ENCODE results near the gene EPHA8. TPM values are rescaled to one million over a fixed set of nuclear protein-coding genes. Genes with fewer than 3 reads are reported as not detected.

Gene EPHA8
- total RNA-seq, 1 donor from 2014 or later = 0.23 TPM

DNA sequence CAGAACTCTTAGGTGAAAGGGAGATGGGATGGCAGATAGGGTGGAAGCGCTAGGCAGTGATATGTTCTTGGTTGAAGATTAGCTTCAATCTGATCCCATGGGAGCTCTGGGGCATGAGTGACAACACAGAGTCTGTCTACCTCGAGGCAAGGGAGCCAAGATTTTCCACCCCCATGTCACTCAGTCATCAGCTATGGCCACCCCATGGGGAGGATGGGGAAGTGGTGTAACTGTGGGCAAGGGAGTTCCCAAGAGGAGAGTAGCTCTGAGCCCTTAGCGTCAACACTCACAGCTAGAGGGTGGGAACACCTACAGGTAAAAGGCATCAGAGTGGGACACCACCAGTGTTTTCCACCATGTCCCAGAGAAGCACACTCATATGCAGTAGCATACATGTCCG, 42.9 kb downstream of the EPHA8 start:
- Mint-ChIP-seq H3K27me3 (ENCODE audit: low read depth, unreplicated experiment) (peaks cover 79% of the 10 kb centered on the region), H3K36me3 (ENCODE audit: low read depth, unreplicated experiment) (no peaks in the 10 kb centered on the region), H3K27ac (ENCODE audit: unreplicated experiment) (no peak overlapping the region), H3K9me3 (ENCODE audit: unreplicated experiment) (no peaks in the 10 kb centered on the region), H3K4me1 (ENCODE audit: low read depth, unreplicated experiment) (no peaks in the 10 kb centered on the region), H3K4me3 (ENCODE audit: unreplicated experiment) (no peak overlapping the region)
- Histone ChIP-seq H3K4me3 (ENCODE audit: insufficient read depth, low read depth, low read length) (no peak overlapping the region), H3K27me3 (ENCODE audit: insufficient read depth, low read length) (peaks cover 21% of the 10 kb centered on the region), H3K9me3 (ENCODE audit: insufficient read depth, low read depth, low read length) (no peaks in the 10 kb centered on the region), H2AFZ (ENCODE audit: low read depth, low read length) (no peak overlapping the region), H3K36me3 (ENCODE audit: insufficient read depth, low read length) (no peaks in the 10 kb centered on the region), H4K20me1 (ENCODE audit: insufficient read depth, low read length) (peaks cover 4% of the 10 kb centered on the region), H3K79me2 (ENCODE audit: insufficient read depth, low read length) (no peaks in the 10 kb centered on the region), H3K27ac (ENCODE audit: low read depth, low read length) (no peak overlapping the region), H3K9ac (ENCODE audit: low read length) (no peak overlapping the region), H3K4me1 (ENCODE audit: insufficient read depth, low read length) (no peaks in the 10 kb centered on the region), H3K4me2 (ENCODE audit: low read length) (no peak overlapping the region)
- TF ChIP-seq, protein P1, sequence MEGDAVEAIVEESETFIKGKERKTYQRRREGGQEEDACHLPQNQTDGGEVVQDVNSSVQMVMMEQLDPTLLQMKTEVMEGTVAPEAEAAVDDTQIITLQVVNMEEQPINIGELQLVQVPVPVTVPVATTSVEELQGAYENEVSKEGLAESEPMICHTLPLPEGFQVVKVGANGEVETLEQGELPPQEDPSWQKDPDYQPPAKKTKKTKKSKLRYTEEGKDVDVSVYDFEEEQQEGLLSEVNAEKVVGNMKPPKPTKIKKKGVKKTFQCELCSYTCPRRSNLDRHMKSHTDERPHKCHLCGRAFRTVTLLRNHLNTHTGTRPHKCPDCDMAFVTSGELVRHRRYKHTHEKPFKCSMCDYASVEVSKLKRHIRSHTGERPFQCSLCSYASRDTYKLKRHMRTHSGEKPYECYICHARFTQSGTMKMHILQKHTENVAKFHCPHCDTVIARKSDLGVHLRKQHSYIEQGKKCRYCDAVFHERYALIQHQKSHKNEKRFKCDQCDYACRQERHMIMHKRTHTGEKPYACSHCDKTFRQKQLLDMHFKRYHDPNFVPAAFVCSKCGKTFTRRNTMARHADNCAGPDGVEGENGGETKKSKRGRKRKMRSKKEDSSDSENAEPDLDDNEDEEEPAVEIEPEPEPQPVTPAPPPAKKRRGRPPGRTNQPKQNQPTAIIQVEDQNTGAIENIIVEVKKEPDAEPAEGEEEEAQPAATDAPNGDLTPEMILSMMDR (IDR thresholded peaks at IDR 0.05; ENCODE audit: insufficient read depth, low read depth, low read length) = no peak
- TF ChIP-seq EZH2 (IDR thresholded peaks at IDR 0.05; ENCODE audit: insufficient read depth, low read length) = no peak
- FAIRE-seq (no peak), DNase-seq (ENCODE audit: low read depth) (no peak)

DNA sequence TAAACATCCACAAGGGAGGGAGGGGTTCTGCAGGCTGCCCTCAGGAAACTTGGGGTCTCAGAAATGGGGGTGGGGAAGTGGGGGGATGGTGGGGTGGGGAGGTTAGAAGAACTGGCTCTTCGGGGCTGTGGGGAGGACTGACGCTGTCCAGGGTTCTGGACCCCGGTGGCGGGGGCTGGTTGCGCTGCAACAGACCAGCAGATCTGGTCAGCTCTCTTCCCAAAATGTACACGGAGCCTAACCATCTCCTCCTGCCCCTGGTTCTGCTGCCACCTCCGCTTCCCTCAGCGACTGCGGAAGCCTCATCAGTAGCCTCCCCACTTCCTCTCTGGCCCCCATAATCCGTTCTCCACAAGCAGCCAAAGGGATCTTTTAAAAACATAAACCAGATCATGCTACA, 43.9 kb downstream of the EPHA8 start:
- H3K4me3 Mint-ChIP-seq (ENCODE audit: unreplicated experiment) = no peak overlapping the region
- H3K27ac ChIP-seq (ENCODE audit: low read depth, low read length) = no peak overlapping the region
- H3K36me3 Mint-ChIP-seq (ENCODE audit: low read depth, unreplicated experiment) = no peaks in the 10 kb centered on the region
- H3K79me2 ChIP-seq (ENCODE audit: insufficient read depth, low read length) = no peaks in the 10 kb centered on the region
- H4K20me1 ChIP-seq (ENCODE audit: insufficient read depth, low read length) = peaks cover 4% of the 10 kb centered on the region
- H3K27me3 Mint-ChIP-seq (ENCODE audit: low read depth, unreplicated experiment) = peaks cover 86% of the 10 kb centered on the region
- FAIRE-seq (no peak), DNase-seq (ENCODE audit: low read depth) (no peak)
- no peak overlapping the region for H3K4me3 ChIP-seq (ENCODE audit: insufficient read depth, low read depth, low read length)
- no peak overlapping the region for H3K27ac Mint-ChIP-seq (ENCODE audit: unreplicated experiment)
- H3K27me3 ChIP-seq (ENCODE audit: insufficient read depth, low read length) = peaks cover 21% of the 10 kb centered on the region
- no peak overlapping the region for H3K9ac ChIP-seq (ENCODE audit: low read length)
- H3K4me2 ChIP-seq (ENCODE audit: low read length) = no peak overlapping the region
- H3K36me3 ChIP-seq (ENCODE audit: insufficient read depth, low read length) = no peaks in the 10 kb centered on the region
- no peaks in the 10 kb centered on the region for H3K9me3 ChIP-seq (ENCODE audit: insufficient read depth, low read depth, low read length)
- no peaks in the 10 kb centered on the region for H3K4me1 ChIP-seq (ENCODE audit: insufficient read depth, low read length)
- no peaks in the 10 kb centered on the region for H3K4me1 Mint-ChIP-seq (ENCODE audit: low read depth, unreplicated experiment)
- H2AFZ ChIP-seq (ENCODE audit: low read depth, low read length) = no peak overlapping the region
- TF ChIP-seq, protein P1 (IDR thresholded peaks at IDR 0.05; ENCODE audit: insufficient read depth, low read depth, low read length) = no peak
- TF ChIP-seq EZH2 (IDR thresholded peaks at IDR 0.05; ENCODE audit: insufficient read depth, low read length) = no peak
- H3K9me3 Mint-ChIP-seq (ENCODE audit: unreplicated experiment) = no peaks in the 10 kb centered on the region

GRCh38 chr1:22608361-22608760, 45.1 kb downstream of the EPHA8 start:
- no peak overlapping the region for H3K4me3 Mint-ChIP-seq (ENCODE audit: unreplicated experiment)
- Histone ChIP-seq H3K4me1 (ENCODE audit: insufficient read depth, low read length) (no peaks in the 10 kb centered on the region), H3K27me3 (ENCODE audit: insufficient read depth, low read length) (peaks cover 26% of the 10 kb centered on the region), H3K36me3 (ENCODE audit: insufficient read depth, low read length) (no peaks in the 10 kb centered on the region), H3K4me3 (ENCODE audit: insufficient read depth, low read depth, low read length) (no peak overlapping the region), H3K4me2 (ENCODE audit: low read length) (no peak overlapping the region), H3K9ac (ENCODE audit: low read length) (no peak overlapping the region), H4K20me1 (ENCODE audit: insufficient read depth, low read length) (peaks cover 4% of the 10 kb centered on the region), H3K79me2 (ENCODE audit: insufficient read depth, low read length) (no peaks in the 10 kb centered on the region), H3K27ac (ENCODE audit: low read depth, low read length) (no peak overlapping the region), H3K9me3 (ENCODE audit: insufficient read depth, low read depth, low read length) (no peaks in the 10 kb centered on the region), H2AFZ (ENCODE audit: low read depth, low read length) (no peak overlapping the region)
- DNase-seq (ENCODE audit: low read depth) (no peak), FAIRE-seq (no peak)
- H3K36me3 Mint-ChIP-seq (ENCODE audit: low read depth, unreplicated experiment) = no peaks in the 10 kb centered on the region
- TF ChIP-seq, protein P1 (IDR thresholded peaks at IDR 0.05; ENCODE audit: insufficient read depth, low read depth, low read length) = no peak
- no peak for TF ChIP-seq EZH2 (IDR thresholded peaks at IDR 0.05; ENCODE audit: insufficient read depth, low read length)
- H3K27ac Mint-ChIP-seq (ENCODE audit: unreplicated experiment) = no peak overlapping the region
- peaks cover 2% of the 10 kb centered on the region for H3K9me3 Mint-ChIP-seq (ENCODE audit: unreplicated experiment)
- H3K27me3 Mint-ChIP-seq (ENCODE audit: low read depth, unreplicated experiment) = peaks cover 90% of the 10 kb centered on the region
- no peaks in the 10 kb centered on the region for H3K4me1 Mint-ChIP-seq (ENCODE audit: low read depth, unreplicated experiment)

Data from astrocyte (in vitro differentiated cells and primary cell).